ENCODE measurements around the gene CCBE1.

GRCh38 chr18:59660786-59661743 is 36.2 kb downstream of the CCBE1 start:
- TF ChIP-seq SIX5 (IDR thresholded peaks at IDR 0.05; ENCODE audit: borderline replicate concordance in 1 of 2, insufficient read depth in 1 of 2, low read depth in 1 of 2, low read length in 2 of 2) (no peak), ZNF174 (CRISPR knock-in tag; IDR thresholded peaks at IDR 0.05) (no peak)
